Measurements from ENCODE around the gene ABCB11. TPM values are rescaled to one million over a fixed set of nuclear protein-coding genes. Genes with fewer than 3 reads are reported as not detected.

The ABCB11 gene
- polyA plus RNA-seq, 1 donor from 2014 or later, result not detected

- no peak overlapping the region for H2AFZ ChIP-seq (ENCODE audit: low read depth, low read length)
- no peak overlapping the region for H3K27ac ChIP-seq (ENCODE audit: low read length)
- H3K4me3 ChIP-seq (ENCODE audit: low read length), result no peak overlapping the region
- H3K9ac ChIP-seq (ENCODE audit: low read length), result no peak overlapping the region
- no peaks in the 10 kb centered on the region for H3K9me2 ChIP-seq (ENCODE audit: insufficient read depth, low read length)
- no peaks in the 10 kb centered on the region for H3K27me3 ChIP-seq (ENCODE audit: insufficient read depth, low read depth, low read length)
- H3K9me3 ChIP-seq (ENCODE audit: low read length), result no peaks in the 10 kb centered on the region
- no peak for TF ChIP-seq CTCF (IDR thresholded peaks at IDR 0.05; ENCODE audit: poor library complexity, severe bottlenecking)
- TF ChIP-seq POLR2AphosphoS5 (IDR thresholded peaks at IDR 0.05), result no peak
- no peak for TF ChIP-seq TAF1 (IDR thresholded peaks at IDR 0.05; ENCODE audit: low read depth)
- TF ChIP-seq EZH2 (IDR thresholded peaks at IDR 0.05; ENCODE audit: borderline replicate concordance, insufficient read depth, low read length, poor library complexity, severe bottlenecking), result no peak
- TF ChIP-seq EP300 (conservative IDR thresholded peaks at IDR 0.05; ENCODE audit: poor library complexity, severe bottlenecking), result no peak
- no peak for TF ChIP-seq MXI1 (conservative IDR thresholded peaks at IDR 0.05; ENCODE audit: poor library complexity, severe bottlenecking)
- TF ChIP-seq REST (IDR thresholded peaks at IDR 0.05; ENCODE audit: borderline replicate concordance), result no peak
- TF ChIP-seq RAD21 (conservative IDR thresholded peaks at IDR 0.05), result no peak
- TF ChIP-seq SMC3 (conservative IDR thresholded peaks at IDR 0.05; ENCODE audit: poor library complexity), result no peak
- no peaks in the 10 kb centered on the region for H3K36me3 ChIP-seq (ENCODE audit: insufficient read depth, low read length)
- no peaks in the 10 kb centered on the region for H3F3A ChIP-seq (ENCODE audit: insufficient read depth, low read length, poor library complexity, severe bottlenecking)
- H3K79me2 ChIP-seq (replicated peaks; ENCODE audit: insufficient read depth, low read length), result no peaks in the 10 kb centered on the region
- no peak overlapping the region for H3K4me2 ChIP-seq (ENCODE audit: low read length)
- H4K20me1 ChIP-seq (ENCODE audit: insufficient read depth), result no peaks in the 10 kb centered on the region
These were observed 32.4 kb downstream of the ABCB11 start for GRCh38 chr2:168998609-168999211.

- H3K27me3 ChIP-seq (ENCODE audit: insufficient read depth, low read depth, low read length), result no peaks in the 10 kb centered on the region
- H3K4me2 ChIP-seq (ENCODE audit: low read length), result no peak overlapping the region
- no peak overlapping the region for H3K27ac ChIP-seq (ENCODE audit: low read length)
- H3K36me3 ChIP-seq (ENCODE audit: insufficient read depth, low read length), result no peaks in the 10 kb centered on the region
- no peak overlapping the region for H2AFZ ChIP-seq (ENCODE audit: low read depth, low read length)
- no peaks in the 10 kb centered on the region for H3F3A ChIP-seq (ENCODE audit: insufficient read depth, low read length, poor library complexity, severe bottlenecking)
- H4K20me1 ChIP-seq (ENCODE audit: insufficient read depth), result no peaks in the 10 kb centered on the region
- no peaks in the 10 kb centered on the region for H3K79me2 ChIP-seq (replicated peaks; ENCODE audit: insufficient read depth, low read length)
- H3K9ac ChIP-seq (ENCODE audit: low read length), result no peak overlapping the region
- H3K9me3 ChIP-seq (ENCODE audit: low read length), result no peaks in the 10 kb centered on the region
- TF ChIP-seq SMC3 (conservative IDR thresholded peaks at IDR 0.05; ENCODE audit: poor library complexity) (no peak), EP300 (conservative IDR thresholded peaks at IDR 0.05; ENCODE audit: poor library complexity, severe bottlenecking) (no peak), REST (IDR thresholded peaks at IDR 0.05; ENCODE audit: borderline replicate concordance) (no peak), MXI1 (conservative IDR thresholded peaks at IDR 0.05; ENCODE audit: poor library complexity, severe bottlenecking) (no peak), CTCF (IDR thresholded peaks at IDR 0.05; ENCODE audit: poor library complexity, severe bottlenecking) (no peak), RAD21 (conservative IDR thresholded peaks at IDR 0.05) (no peak), EZH2 (IDR thresholded peaks at IDR 0.05; ENCODE audit: borderline replicate concordance, insufficient read depth, low read length, poor library complexity, severe bottlenecking) (no peak), POLR2AphosphoS5 (IDR thresholded peaks at IDR 0.05) (no peak), TAF1 (IDR thresholded peaks at IDR 0.05; ENCODE audit: low read depth) (no peak)
- no peak overlapping the region for H3K4me3 ChIP-seq (ENCODE audit: low read length)
- no peaks in the 10 kb centered on the region for H3K9me2 ChIP-seq (ENCODE audit: insufficient read depth, low read length)
These were observed 33.3 kb downstream of the ABCB11 start for GRCh38 chr2:168997794-168998193.

All from neural cell (in vitro differentiated cells).